ENCODE results near the gene MUC2. TPM values are rescaled to one million over a fixed set of nuclear protein-coding genes. Genes with fewer than 3 reads are reported as not detected.

MUC2 gene
- total and polyA plus RNA-seq, 2 experiments from 2014 or later: not detected

- peaks cover 6% of the 10 kb centered on the region for H3K27me3 Mint-ChIP-seq (ENCODE audit: insufficient read depth, low read depth, poor library complexity)
- Histone ChIP-seq H3F3A (replicated peaks; ENCODE audit: low read depth) (no peaks in the 10 kb centered on the region), H3K4me3 (no peak overlapping the region), H3K9me2 (ENCODE audit: insufficient read depth) (no peaks in the 10 kb centered on the region), H3K79me2 (replicated peaks; ENCODE audit: insufficient read depth) (no peaks in the 10 kb centered on the region), H3K27me3 (ENCODE audit: insufficient read depth) (no peaks in the 10 kb centered on the region), H2AFZ (no peak overlapping the region), H3K4me1 (ENCODE audit: insufficient read depth) (no peaks in the 10 kb centered on the region), H3K4me2 (no peak overlapping the region), H4K20me1 (replicated peaks; ENCODE audit: insufficient read depth) (no peaks in the 10 kb centered on the region), H3K36me3 (ENCODE audit: insufficient read depth) (no peaks in the 10 kb centered on the region), H3K27ac (ENCODE audit: low read depth) (no peak overlapping the region)
- DNase-seq (ENCODE audit: low spot score): no peak
- no peak overlapping the region for H3K27ac Mint-ChIP-seq
- no peak for ATAC-seq
- TF ChIP-seq ZNF462 (CRISPR knock-in tag; IDR thresholded peaks at IDR 0.05): no peak
- TF ChIP-seq POLR2AphosphoS5 (IDR thresholded peaks at IDR 0.05; ENCODE audit: low read depth): no peak
- no peak for TF ChIP-seq ETS1 (IDR thresholded peaks at IDR 0.05)
- TF ChIP-seq REST (IDR thresholded peaks at IDR 0.05; ENCODE audit: unreplicated experiment): no peak
- no peak for TF ChIP-seq STAT1 (IDR thresholded peaks at IDR 0.05; ENCODE audit: unreplicated experiment)
- no peak for TF ChIP-seq CTCF (conservative IDR thresholded peaks at IDR 0.05; ENCODE audit: low read depth in 2 of 2)
- no peak for TF ChIP-seq NANOG (IDR thresholded peaks at IDR 0.05; ENCODE audit: borderline replicate concordance)
- no peak for TF ChIP-seq EZH2phosphoT487 (IDR thresholded peaks at IDR 0.05; ENCODE audit: unreplicated experiment)
- TF ChIP-seq JUNB (IDR thresholded peaks at IDR 0.05; ENCODE audit: unreplicated experiment): no peak
- TF ChIP-seq ZNF114 (CRISPR knock-in tag; IDR thresholded peaks at IDR 0.05): no peak
- no peak for TF ChIP-seq ZNF331 (CRISPR knock-in tag; IDR thresholded peaks at IDR 0.05; ENCODE audit: low read depth)
- no peak for TF ChIP-seq CREB1 (CRISPR knock-in tag; IDR thresholded peaks at IDR 0.05; ENCODE audit: low read depth)
- TF ChIP-seq EZH2 (IDR thresholded peaks at IDR 0.05; ENCODE audit: low read depth, unreplicated experiment): no peak
- no peaks in the 10 kb centered on the region for H3K4me1 Mint-ChIP-seq
- H3K4me3 Mint-ChIP-seq: no peak overlapping the region
- no peaks in the 10 kb centered on the region for H3K36me3 Mint-ChIP-seq (ENCODE audit: low read depth)
- no peaks in the 10 kb centered on the region for H3K9me3 Mint-ChIP-seq
These were observed 3.8 kb upstream of the MUC2 start for GRCh38 chr11:1070594-1071462.
